ENCODE data around the gene AVEN. TPM values are rescaled to one million over a fixed set of nuclear protein-coding genes. Genes with fewer than 3 reads are reported as not detected.

Gene AVEN
- total RNA-seq, 1 donor from 2014 or later, result 24.4 TPM

DNA sequence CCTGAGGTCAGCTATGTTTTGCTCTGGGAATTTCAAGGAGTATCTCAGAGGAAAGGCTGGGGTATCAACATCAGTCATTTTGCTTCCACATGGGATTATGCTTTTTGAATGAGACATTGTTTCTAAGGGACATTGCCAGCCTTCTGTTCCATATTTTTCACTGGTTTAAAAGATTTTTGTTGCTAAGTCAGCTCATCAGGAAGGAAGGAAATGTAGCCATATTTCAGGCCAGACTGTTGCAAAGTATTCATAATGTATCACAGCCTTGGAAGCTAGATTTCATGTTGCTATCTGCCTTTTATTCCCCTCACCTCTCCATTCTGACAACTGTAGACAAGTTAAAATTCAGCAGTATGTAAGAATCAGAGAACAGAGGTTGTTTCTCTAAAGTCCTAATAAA, 131.7 kb downstream of the AVEN start:
- TF ChIP-seq, protein P1, sequence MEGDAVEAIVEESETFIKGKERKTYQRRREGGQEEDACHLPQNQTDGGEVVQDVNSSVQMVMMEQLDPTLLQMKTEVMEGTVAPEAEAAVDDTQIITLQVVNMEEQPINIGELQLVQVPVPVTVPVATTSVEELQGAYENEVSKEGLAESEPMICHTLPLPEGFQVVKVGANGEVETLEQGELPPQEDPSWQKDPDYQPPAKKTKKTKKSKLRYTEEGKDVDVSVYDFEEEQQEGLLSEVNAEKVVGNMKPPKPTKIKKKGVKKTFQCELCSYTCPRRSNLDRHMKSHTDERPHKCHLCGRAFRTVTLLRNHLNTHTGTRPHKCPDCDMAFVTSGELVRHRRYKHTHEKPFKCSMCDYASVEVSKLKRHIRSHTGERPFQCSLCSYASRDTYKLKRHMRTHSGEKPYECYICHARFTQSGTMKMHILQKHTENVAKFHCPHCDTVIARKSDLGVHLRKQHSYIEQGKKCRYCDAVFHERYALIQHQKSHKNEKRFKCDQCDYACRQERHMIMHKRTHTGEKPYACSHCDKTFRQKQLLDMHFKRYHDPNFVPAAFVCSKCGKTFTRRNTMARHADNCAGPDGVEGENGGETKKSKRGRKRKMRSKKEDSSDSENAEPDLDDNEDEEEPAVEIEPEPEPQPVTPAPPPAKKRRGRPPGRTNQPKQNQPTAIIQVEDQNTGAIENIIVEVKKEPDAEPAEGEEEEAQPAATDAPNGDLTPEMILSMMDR (IDR thresholded peaks at IDR 0.05; ENCODE audit: insufficient read depth, low read length, poor library complexity, severe bottlenecking), result no peak
- H3K27me3 ChIP-seq (ENCODE audit: control insufficient read depth, insufficient read depth, low read length), result no peaks in the 10 kb centered on the region
- H3K36me3 ChIP-seq (ENCODE audit: control insufficient read depth, insufficient read depth, low read length), result no peaks in the 10 kb centered on the region
- no peak overlapping the region for H3K4me3 ChIP-seq (ENCODE audit: low read depth, low read length)
- no peak for DNase-seq (ENCODE audit: low read depth)

DNA sequence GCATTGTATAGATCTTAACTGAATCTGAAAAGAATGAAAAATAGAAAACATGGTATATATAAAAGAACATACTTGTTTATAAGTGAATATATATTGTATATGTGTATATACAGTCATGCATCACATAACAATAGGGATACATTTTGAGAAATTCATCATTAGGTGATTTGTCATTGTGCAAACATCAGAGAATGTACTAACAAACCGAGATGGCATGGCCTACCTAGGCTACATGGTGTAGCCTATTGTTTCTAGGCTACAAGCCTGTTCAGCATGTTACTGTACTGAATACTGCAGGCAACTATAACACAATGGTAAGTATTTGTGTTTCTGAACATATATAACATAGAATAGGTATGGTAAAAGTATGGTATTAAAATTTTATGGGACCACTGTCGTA, 135.3 kb downstream of the AVEN start:
- TF ChIP-seq, protein P1 (IDR thresholded peaks at IDR 0.05; ENCODE audit: insufficient read depth, low read length, poor library complexity, severe bottlenecking), result no peak
- no peak for DNase-seq (ENCODE audit: low read depth)
- H3K27me3 ChIP-seq (ENCODE audit: control insufficient read depth, insufficient read depth, low read length), result no peaks in the 10 kb centered on the region
- H3K4me3 ChIP-seq (ENCODE audit: low read depth, low read length), result no peak overlapping the region
- no peaks in the 10 kb centered on the region for H3K36me3 ChIP-seq (ENCODE audit: control insufficient read depth, insufficient read depth, low read length)

DNA sequence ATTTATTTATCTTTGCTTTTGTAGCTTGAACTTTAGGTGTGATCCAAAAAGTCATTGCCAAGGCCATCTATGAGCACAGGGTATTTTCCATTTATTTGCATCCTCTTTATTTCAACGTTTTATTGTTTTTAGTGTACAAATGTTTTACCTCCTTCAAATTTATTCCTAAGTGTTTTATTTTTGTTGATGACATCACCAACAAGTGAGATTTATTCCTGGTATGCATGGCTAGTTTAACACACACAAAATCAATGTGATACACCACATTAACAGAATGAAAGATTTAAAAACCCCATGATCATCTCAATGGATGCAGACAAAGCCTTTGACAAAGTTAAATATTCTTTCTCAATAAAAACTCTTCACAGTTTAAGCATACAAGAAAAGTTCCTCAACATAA, 137.0 kb downstream of the AVEN start:
- TF ChIP-seq, protein P1 (IDR thresholded peaks at IDR 0.05; ENCODE audit: insufficient read depth, low read length, poor library complexity, severe bottlenecking), result no peak
- no peak overlapping the region for H3K4me3 ChIP-seq (ENCODE audit: low read depth, low read length)
- no peak for DNase-seq (ENCODE audit: low read depth)
- H3K36me3 ChIP-seq (ENCODE audit: control insufficient read depth, insufficient read depth, low read length), result no peaks in the 10 kb centered on the region
- H3K27me3 ChIP-seq (ENCODE audit: control insufficient read depth, insufficient read depth, low read length), result no peaks in the 10 kb centered on the region

DNA sequence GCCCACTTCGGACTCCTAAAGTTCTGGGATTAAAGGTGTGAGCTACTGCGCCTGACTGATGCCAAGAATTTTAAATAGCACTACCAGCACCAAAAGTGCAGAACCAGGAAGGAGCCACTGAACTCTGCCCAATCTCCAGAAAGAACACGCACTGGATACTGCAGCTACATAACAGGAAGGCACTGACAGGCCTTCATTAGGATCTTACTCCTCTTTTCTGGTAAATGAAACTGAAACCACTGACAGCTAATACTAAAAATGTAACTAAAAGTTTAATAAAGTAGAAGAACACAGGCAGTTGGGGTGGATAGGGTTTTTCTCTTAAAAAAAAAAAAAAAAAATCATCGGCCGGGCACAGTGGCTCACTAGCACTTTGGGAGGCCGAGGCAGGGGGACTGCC, 144.8 kb downstream of the AVEN start:
- Histone ChIP-seq H3K36me3 (ENCODE audit: control insufficient read depth, insufficient read depth, low read length) (no peaks in the 10 kb centered on the region), H3K4me3 (ENCODE audit: low read depth, low read length) (no peak overlapping the region), H3K27me3 (ENCODE audit: control insufficient read depth, insufficient read depth, low read length) (no peaks in the 10 kb centered on the region)
- no peak for DNase-seq (ENCODE audit: low read depth)
- TF ChIP-seq, protein P1 (IDR thresholded peaks at IDR 0.05; ENCODE audit: insufficient read depth, low read length, poor library complexity, severe bottlenecking), result no peak

DNA sequence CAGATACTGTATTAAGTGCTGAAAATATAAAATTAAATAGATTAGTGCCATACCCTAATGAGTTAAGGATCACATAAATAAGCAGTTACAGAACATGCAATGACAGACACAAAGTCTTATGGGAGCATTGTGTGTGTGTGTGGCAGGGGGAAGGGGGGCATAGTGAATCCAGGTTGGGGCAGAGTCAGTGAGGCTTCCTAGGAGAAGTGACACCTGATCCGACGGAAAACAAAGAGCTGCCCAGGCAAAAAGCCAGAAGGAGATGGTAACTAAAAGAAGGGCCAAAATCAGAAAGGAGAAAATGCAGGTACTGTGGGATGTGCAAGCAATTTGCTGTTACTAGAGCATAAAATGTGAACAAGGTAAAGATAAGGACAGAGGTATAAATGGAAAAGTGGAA, 150.8 kb downstream of the AVEN start:
- Histone ChIP-seq H3K4me3 (ENCODE audit: low read depth, low read length) (no peak overlapping the region), H3K27me3 (ENCODE audit: control insufficient read depth, insufficient read depth, low read length) (no peaks in the 10 kb centered on the region), H3K36me3 (ENCODE audit: control insufficient read depth, insufficient read depth, low read length) (no peaks in the 10 kb centered on the region)
- no peak for DNase-seq (ENCODE audit: low read depth)
- TF ChIP-seq, protein P1 (IDR thresholded peaks at IDR 0.05; ENCODE audit: insufficient read depth, low read length, poor library complexity, severe bottlenecking), result no peak

DNA sequence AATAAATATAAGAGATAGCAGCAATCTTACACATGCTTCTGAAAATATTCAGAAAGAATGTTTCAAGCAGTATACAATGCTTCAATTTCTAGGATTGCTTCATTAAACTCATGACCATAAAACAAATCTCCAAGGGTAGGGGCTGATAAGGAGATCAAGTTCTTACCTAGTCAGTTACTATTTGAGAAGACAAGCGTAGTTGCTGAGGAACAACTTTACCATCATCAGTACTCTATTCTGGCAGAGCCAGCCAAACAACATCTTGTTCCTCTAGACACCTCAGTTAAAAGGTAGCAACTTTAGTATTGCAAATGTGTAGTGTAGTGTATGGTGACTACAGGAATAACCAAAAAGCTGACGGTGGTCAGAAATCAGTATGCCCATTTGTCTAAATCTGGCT, 156.1 kb downstream of the AVEN start:
- no peaks in the 10 kb centered on the region for H3K36me3 ChIP-seq (ENCODE audit: control insufficient read depth, insufficient read depth, low read length)

More for the DNA sequence above, 156.1 kb downstream of the AVEN start:
- no peak for DNase-seq (ENCODE audit: low read depth)
- H3K27me3 ChIP-seq (ENCODE audit: control insufficient read depth, insufficient read depth, low read length), result no peaks in the 10 kb centered on the region
- no peak overlapping the region for H3K4me3 ChIP-seq (ENCODE audit: low read depth, low read length)
- TF ChIP-seq, protein P1 (IDR thresholded peaks at IDR 0.05; ENCODE audit: insufficient read depth, low read length, poor library complexity, severe bottlenecking), result no peak

Measured in kidney epithelial cell (primary cell).